Lower lobe of right lung (tissue), 2 donors: Measurements from ENCODE around the gene R3HDM2. TPM values are rescaled to one million over a fixed set of nuclear protein-coding genes. Genes with fewer than 3 reads are reported as not detected.

ENCODE experiments used
- ATAC-seq, 2 donors: fragments of 200-7000 bp; cut with Tn5 transposase; one replicate each; pipeline ENCODE4 v1.9.1; 2020 to 2022; ENCODE audit warnings: mild to moderate bottlenecking in 2 of 2, moderate library complexity in 2 of 2
- DNase-seq: peaks from one replicate; pipeline ENCODE4 v3.0.0-alpha.2; 2020
- H3K27ac ChIP-seq: fragments of 200-600 bp; one replicate; pipeline ENCODE4 v1.8.0; 2022
- H3K27me3 ChIP-seq: fragments of 200-600 bp; one replicate; pipeline ENCODE4 v1.8.0; 2022; ENCODE audit warnings: low read depth
- H3K36me3 ChIP-seq: fragments of 200-600 bp; one replicate; pipeline ENCODE4 v1.8.0; 2022; ENCODE audit warnings: mild to moderate bottlenecking
- H3K4me1 ChIP-seq: fragments of 200-600 bp; one replicate; pipeline ENCODE4 v1.8.0; 2022
- H3K4me3 ChIP-seq: fragments of 200-600 bp; one replicate; pipeline ENCODE4 v1.8.0; 2022; ENCODE audit warnings: mild to moderate bottlenecking
- H3K9me3 ChIP-seq: fragments of 200-600 bp; one replicate; pipeline ENCODE4 v1.8.0; 2022
- CTCF ChIP-seq: fragments of 200-600 bp; IDR thresholded peaks from one replicate; pipeline ENCODE4 v1.8.0; 2022; ENCODE audit warnings: antibody characterized with exemption, mild to moderate bottlenecking
- intact Hi-C: fragments of 100-400 bp; cut with DNase I; formaldehyde crosslinking; loops from one replicate; pipeline ENCODE4 v1.11.0; 2022
- total RNA-seq: library from RNA; stranded (reverse); fragmentation: NEBNext Ultra II Directional; extraction: Animal tissue kit (Norgen Biotek cat#: 25700); gene quantifications from one replicate; pipeline ENCODE4 v1.2.1, GENCODE V29; 2021
- donor health status: DM: no; HTN: yes; CAD: no; lungs with severe emphysema.

Gene R3HDM2
- total RNA-seq, 1 donor from 2014 or later = 79.3 TPM

- peaks cover 22% of the 10 kb centered on the region for H3K4me1 ChIP-seq
- H3K27ac ChIP-seq = no peak overlapping the region
- H3K36me3 ChIP-seq = no peaks in the 10 kb centered on the region
- no peak for DNase-seq
- peaks cover 96% of the 10 kb centered on the region for H3K27me3 ChIP-seq
- no peak for ATAC-seq
- H3K4me3 ChIP-seq = no peak overlapping the region
- intact Hi-C loops = no loop called here
- TF ChIP-seq CTCF = no peak
- H3K9me3 ChIP-seq = no peaks in the 10 kb centered on the region
Measured at GRCh38 chr12:57221169-57221917, 209.5 kb downstream of the R3HDM2 start.

- Histone ChIP-seq H3K9me3 (no peaks in the 10 kb centered on the region), H3K36me3 (no peaks in the 10 kb centered on the region), H3K4me1 (peaks cover 27% of the 10 kb centered on the region), H3K27ac (no peak overlapping the region), H3K4me3 (no peak overlapping the region), H3K27me3 (peaks cover 96% of the 10 kb centered on the region)
- no peak for ATAC-seq
- TF ChIP-seq CTCF = no peak
- intact Hi-C loops = no loop called here
- DNase-seq = no peak
Measured at GRCh38 chr12:57220770-57221168, 210.1 kb downstream of the R3HDM2 start.

GRCh38 chr12:57219993-57220754 is 210.7 kb downstream of the R3HDM2 start:
- no peak for ATAC-seq
- Histone ChIP-seq H3K4me3 (no peak overlapping the region), H3K36me3 (no peaks in the 10 kb centered on the region), H3K27ac (no peak overlapping the region), H3K4me1 (peaks cover 23% of the 10 kb centered on the region), H3K27me3 (peaks cover 95% of the 10 kb centered on the region), H3K9me3 (no peaks in the 10 kb centered on the region)
- intact Hi-C loops = no loop called here
- no peak for TF ChIP-seq CTCF
- no peak for DNase-seq

- DNase-seq (no peak), ATAC-seq (no peak)
- peaks cover 21% of the 10 kb centered on the region for H3K4me1 ChIP-seq
- no peak overlapping the region for H3K4me3 ChIP-seq
- H3K9me3 ChIP-seq = no peaks in the 10 kb centered on the region
- no peak overlapping the region for H3K27ac ChIP-seq
- H3K27me3 ChIP-seq = peaks cover 94% of the 10 kb centered on the region
- H3K36me3 ChIP-seq = no peaks in the 10 kb centered on the region
- intact Hi-C loops = no loop called here
- no peak for TF ChIP-seq CTCF
Measured at GRCh38 chr12:57219205-57219992, 211.4 kb downstream of the R3HDM2 start.

GRCh38 chr12:57218030-57218853 is 212.6 kb downstream of the R3HDM2 start:
- ATAC-seq (no peak), DNase-seq (no peak)
- intact Hi-C loops = no loop called here
- Histone ChIP-seq H3K27me3 (peaks cover 89% of the 10 kb centered on the region), H3K4me3 (no peak overlapping the region), H3K9me3 (no peaks in the 10 kb centered on the region), H3K4me1 (peaks cover 33% of the 10 kb centered on the region), H3K27ac (no peak overlapping the region), H3K36me3 (no peaks in the 10 kb centered on the region)
- TF ChIP-seq CTCF = no peak
